Ectodermal cell (in vitro differentiated cells): Measurements from ENCODE around the gene MAPKBP1. TPM values are rescaled to one million over a fixed set of nuclear protein-coding genes. Genes with fewer than 3 reads are reported as not detected.
"Not testable (repeated sequence)": the region's sequence is repeated elsewhere in the genome, so short reads cannot be mapped to it uniquely, and the experiment has no call there.

Source experiments
- H3K27ac ChIP-seq: 2 replicates; pipeline ENCODE4 v1.7.0; 2013; ENCODE audit warnings: mild to moderate bottlenecking, low read depth, low read length; ENCODE audit not compliant: insufficient read depth, poor library complexity, severe bottlenecking
- H3K27me3 ChIP-seq: 2 replicates; pipeline ENCODE4 v1.7.0; 2013; ENCODE audit warnings: mild to moderate bottlenecking, low read length; ENCODE audit not compliant: insufficient read depth, control insufficient read depth, poor library complexity, severe bottlenecking
- H3K36me3 ChIP-seq: one replicate; pipeline ENCODE4 v1.7.0; 2013; ENCODE audit warnings: low read length; ENCODE audit not compliant: control insufficient read depth, insufficient read depth
- H3K4me1 ChIP-seq: one replicate; pipeline ENCODE4 v1.7.0; 2013; ENCODE audit warnings: low read length; ENCODE audit not compliant: control insufficient read depth, insufficient read depth
- H3K4me3 ChIP-seq: 2 replicates; pipeline ENCODE4 v1.7.0; 2013; ENCODE audit warnings: low read depth, low read length, control low read depth; ENCODE audit not compliant: insufficient read depth
- H3K9me3 ChIP-seq: 2 replicates; pipeline ENCODE4 v1.7.0; 2013; ENCODE audit warnings: mild to moderate bottlenecking, low read length, moderate library complexity; ENCODE audit not compliant: control insufficient read depth
- WGBS, 2 experiments: methylation state at CpG; one replicate each; pipeline ENCODE4 v1.1.7; 2013; ENCODE audit warnings: missing lambda C conversion rate in 2 of 2; 5-methylcytosine and 5-hydroxymethylcytosine counted together
- polyA plus RNA-seq, 4 experiments: library from polyadenylated mRNA; stranded (reverse); fragments of 50-300 nt; gene quantifications; one replicate each; pipeline ENCODE4 v1.2.3, GENCODE V29; 2013

Gene MAPKBP1, protein sequence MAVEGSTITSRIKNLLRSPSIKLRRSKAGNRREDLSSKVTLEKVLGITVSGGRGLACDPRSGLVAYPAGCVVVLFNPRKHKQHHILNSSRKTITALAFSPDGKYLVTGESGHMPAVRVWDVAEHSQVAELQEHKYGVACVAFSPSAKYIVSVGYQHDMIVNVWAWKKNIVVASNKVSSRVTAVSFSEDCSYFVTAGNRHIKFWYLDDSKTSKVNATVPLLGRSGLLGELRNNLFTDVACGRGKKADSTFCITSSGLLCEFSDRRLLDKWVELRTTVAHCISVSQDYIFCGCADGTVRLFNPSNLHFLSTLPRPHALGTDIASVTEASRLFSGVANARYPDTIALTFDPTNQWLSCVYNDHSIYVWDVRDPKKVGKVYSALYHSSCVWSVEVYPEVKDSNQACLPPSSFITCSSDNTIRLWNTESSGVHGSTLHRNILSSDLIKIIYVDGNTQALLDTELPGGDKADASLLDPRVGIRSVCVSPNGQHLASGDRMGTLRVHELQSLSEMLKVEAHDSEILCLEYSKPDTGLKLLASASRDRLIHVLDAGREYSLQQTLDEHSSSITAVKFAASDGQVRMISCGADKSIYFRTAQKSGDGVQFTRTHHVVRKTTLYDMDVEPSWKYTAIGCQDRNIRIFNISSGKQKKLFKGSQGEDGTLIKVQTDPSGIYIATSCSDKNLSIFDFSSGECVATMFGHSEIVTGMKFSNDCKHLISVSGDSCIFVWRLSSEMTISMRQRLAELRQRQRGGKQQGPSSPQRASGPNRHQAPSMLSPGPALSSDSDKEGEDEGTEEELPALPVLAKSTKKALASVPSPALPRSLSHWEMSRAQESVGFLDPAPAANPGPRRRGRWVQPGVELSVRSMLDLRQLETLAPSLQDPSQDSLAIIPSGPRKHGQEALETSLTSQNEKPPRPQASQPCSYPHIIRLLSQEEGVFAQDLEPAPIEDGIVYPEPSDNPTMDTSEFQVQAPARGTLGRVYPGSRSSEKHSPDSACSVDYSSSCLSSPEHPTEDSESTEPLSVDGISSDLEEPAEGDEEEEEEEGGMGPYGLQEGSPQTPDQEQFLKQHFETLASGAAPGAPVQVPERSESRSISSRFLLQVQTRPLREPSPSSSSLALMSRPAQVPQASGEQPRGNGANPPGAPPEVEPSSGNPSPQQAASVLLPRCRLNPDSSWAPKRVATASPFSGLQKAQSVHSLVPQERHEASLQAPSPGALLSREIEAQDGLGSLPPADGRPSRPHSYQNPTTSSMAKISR (N-terminal part only)
- 20.8 TPM for polyA plus RNA-seq (2013, experiment 1 of 4)
- polyA plus RNA-seq (2013, experiment 2 of 4) = 20.5 TPM
- polyA plus RNA-seq (2013, experiment 3 of 4) = 17.3 TPM
- 19.3 TPM for polyA plus RNA-seq (2013, experiment 4 of 4)

DNA sequence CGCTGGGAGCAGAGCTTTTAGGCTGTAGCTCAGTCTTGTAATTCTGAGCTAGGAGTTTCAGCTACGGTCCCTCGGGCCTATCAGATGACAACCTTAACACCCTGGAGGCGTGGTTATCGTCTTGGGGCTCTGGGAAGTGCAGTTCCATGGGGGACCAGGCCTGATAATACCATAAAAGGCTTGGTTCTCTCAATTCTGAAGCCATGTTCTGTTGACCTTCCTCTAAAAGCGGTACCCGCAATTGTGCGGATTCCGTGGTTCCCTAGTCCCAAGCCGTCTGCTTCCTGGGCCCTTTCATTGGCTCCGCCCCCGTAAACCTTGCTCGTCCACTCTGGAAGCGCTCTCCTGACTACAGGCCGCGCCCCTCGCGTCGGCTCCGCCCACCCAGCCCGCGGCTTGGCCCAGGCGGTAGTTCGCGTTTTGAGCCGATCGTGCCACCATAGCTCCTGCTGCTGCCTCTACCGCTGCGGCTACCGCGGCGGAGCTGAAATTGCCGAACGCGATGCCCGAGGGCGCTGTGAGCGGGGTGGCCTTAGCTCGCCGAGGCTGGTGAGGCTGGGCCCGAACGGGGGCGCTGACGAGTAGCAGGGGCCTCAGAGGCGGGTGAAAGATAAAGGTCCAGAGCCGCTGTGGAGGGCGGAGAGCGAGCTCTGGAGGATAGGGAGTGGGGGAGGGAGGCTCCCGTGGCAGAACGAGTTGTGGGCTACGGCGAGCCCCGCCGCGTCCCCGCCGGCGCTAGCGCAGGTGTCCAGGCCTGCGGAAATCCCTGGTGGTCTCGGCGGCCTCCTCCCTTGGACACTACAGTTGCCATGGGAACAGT is at the start of gene MAPKBP1:
MAPKBP1 (plus strand) TSS at position 423 of the 820 bp plus-strand sequence. CDS start 792 bp downstream, outside the sequence.
- peak within 1 kb of the TSS; percentile 54 for H3K4me3 ChIP-seq
- no peaks in the 10 kb centered on the region for H3K36me3 ChIP-seq
- H3K9me3 ChIP-seq = no peaks in the 10 kb centered on the region
- H3K4me1 ChIP-seq = peaks cover 31% of the 10 kb centered on the region
- WGBS, 2 experiments = 0 to 1% methylated on average over 62 of the region's 62 CpGs
- H3K27me3 ChIP-seq = no peaks in the 10 kb centered on the region
- peak within 1 kb of the TSS; percentile 89 for H3K27ac ChIP-seq

GRCh38 chr15:41727143-41727542 is 47.1 kb upstream of the MAPKBP1 start:
- Histone ChIP-seq H3K36me3 (peaks cover 3% of the 10 kb centered on the region), H3K27me3 (no peaks in the 10 kb centered on the region), H3K4me3 (no peak overlapping the region), H3K9me3 (no peaks in the 10 kb centered on the region), H3K4me1 (no peaks in the 10 kb centered on the region), H3K27ac (no peak overlapping the region)
- 93% methylated on average over 2 to 3 of the region's 3 CpGs for WGBS, 2 experiments

- H3K27ac ChIP-seq, H3K4me1 ChIP-seq, H3K27me3 ChIP-seq, H3K36me3 ChIP-seq, H3K4me3 ChIP-seq, H3K9me3 ChIP-seq: not testable (repeated sequence)
- 92 to 94% methylated on average over 11 of the region's 11 CpGs for WGBS, 2 experiments
These were observed 46.2 kb upstream of the MAPKBP1 start for GRCh38 chr15:41728061-41728460.

DNA sequence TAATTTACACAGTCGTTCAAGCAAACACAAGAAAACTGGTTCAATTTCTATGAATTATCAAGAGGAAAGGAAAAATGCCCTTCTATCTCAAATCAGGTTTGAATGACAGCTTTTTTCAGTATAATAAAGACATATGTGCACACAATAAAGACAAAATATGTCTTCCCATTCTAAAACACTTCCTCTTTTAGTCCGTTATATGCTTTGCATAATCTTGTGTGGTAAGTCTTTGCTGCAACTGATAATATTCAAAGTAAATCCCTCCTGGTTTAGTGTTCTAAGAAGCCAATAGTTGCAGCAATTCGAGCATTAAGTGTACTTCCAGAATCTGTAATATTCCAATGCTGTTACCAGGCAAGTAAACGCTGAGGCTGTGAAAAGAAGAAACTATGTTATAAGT is 43.7 kb upstream of the MAPKBP1 start:
- Histone ChIP-seq H3K9me3 (no peaks in the 10 kb centered on the region), H3K36me3 (peaks cover 18% of the 10 kb centered on the region), H3K27ac (no peak overlapping the region), H3K4me3 (no peak overlapping the region), H3K27me3 (no peaks in the 10 kb centered on the region), H3K4me1 (no peaks in the 10 kb centered on the region)
- WGBS, 2 experiments = 94 to 95% methylated on average over 3 to 4 of the region's 4 CpGs

DNA sequence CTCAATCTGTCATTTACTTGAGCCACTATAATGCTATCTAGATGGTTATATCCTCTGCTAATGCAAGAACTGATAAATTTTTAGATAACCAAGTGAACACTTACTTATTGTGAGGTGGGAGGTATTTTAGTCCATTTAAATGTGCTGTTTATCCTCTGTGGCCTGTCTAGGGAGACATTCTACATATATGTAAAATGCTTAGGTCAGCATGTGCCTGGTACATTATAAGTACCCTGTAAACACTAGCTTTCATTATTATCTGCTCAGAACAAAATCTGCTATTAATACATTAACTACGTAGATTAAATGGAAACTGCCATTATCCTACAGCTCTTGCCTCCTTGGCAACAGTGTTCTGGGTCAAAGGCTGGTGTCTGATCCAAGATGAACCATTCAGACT is 41.8 kb upstream of the MAPKBP1 start:
- H3K4me1 ChIP-seq = no peaks in the 10 kb centered on the region
- H3K27ac ChIP-seq = no peak overlapping the region
- WGBS, 2 experiments = 95 to 98% methylated on average over 1 of the region's 1 CpG
- peaks cover 32% of the 10 kb centered on the region for H3K36me3 ChIP-seq
- H3K4me3 ChIP-seq = no peak overlapping the region
- no peaks in the 10 kb centered on the region for H3K27me3 ChIP-seq
- no peaks in the 10 kb centered on the region for H3K9me3 ChIP-seq

DNA sequence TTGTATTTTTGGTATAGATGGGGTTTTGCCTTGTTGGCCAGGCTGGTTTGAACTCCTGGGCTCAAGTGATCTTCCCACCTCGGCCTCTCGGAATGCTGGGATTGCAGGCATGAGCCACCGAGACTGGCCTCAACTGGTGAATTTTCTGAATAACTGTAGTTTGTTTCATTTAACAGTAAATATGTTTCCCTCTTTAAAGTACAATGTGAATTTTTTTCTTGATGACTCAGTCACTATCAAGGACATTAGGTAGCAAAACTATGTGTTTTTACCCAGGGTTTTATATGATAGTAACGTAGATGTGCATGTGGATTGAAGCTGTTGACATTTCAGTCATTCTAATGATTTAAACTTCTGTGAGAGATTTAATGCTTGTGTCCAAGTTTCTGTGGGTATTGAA is 40.2 kb upstream of the MAPKBP1 start:
- Histone ChIP-seq H3K36me3 (peaks cover 32% of the 10 kb centered on the region), H3K27me3 (no peaks in the 10 kb centered on the region), H3K27ac (no peak overlapping the region), H3K4me1 (no peaks in the 10 kb centered on the region), H3K9me3 (no peaks in the 10 kb centered on the region), H3K4me3 (no peak overlapping the region)
- 93 to 94% methylated on average over 4 of the region's 4 CpGs for WGBS, 2 experiments

DNA sequence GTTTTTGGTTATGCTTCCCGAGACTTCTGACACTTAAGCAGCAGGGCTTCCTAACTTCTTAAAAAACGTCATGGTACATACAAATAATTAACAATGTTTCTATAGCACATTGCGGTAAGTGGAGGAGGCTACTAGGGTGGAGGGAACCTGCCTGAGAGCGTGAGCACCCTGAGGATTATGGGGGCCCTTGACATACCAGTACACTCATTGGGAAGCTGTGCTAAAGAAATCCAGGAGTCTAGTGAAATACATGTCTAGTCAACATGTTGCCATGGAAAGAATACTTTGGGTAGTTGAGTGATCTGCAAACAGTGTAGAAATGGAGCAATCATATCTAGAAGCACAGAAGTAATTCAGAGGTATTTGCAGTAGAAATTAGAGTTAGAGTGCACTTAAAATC is 39.2 kb upstream of the MAPKBP1 start:
- no peaks in the 10 kb centered on the region for H3K4me1 ChIP-seq
- no peak overlapping the region for H3K27ac ChIP-seq
- H3K9me3 ChIP-seq = no peaks in the 10 kb centered on the region
- no peak overlapping the region for H3K4me3 ChIP-seq
- peaks cover 34% of the 10 kb centered on the region for H3K36me3 ChIP-seq
- H3K27me3 ChIP-seq = no peaks in the 10 kb centered on the region
- 88 to 98% methylated on average over 4 of the region's 4 CpGs for WGBS, 2 experiments

- WGBS, 2 experiments = 91 to 97% methylated on average over 10 of the region's 10 CpGs
These were observed 38.8 kb upstream of the MAPKBP1 start for GRCh38 chr15:41735492-41735891.

DNA sequence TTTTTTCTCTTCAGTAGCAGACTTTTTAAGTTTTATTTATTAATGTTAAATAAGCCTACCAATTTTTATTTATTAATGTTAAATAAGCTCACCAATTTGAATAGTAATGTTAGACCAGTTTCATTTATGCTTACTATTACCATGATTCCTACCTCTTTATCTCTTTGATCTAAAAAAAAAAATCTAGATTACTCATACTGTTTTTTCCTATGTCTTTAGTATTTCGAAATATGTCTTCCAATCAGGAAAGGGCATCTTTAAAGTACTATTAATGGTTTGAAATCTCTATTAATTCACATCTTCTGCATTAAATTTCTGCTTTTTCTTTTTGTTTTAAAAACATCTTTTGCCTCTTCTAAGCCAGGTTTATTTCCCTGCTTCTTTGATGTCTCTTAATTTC is 27.5 kb upstream of the MAPKBP1 start:
- no peak overlapping the region for H3K4me3 ChIP-seq
- H3K9me3 ChIP-seq = no peaks in the 10 kb centered on the region
- no peaks in the 10 kb centered on the region for H3K27me3 ChIP-seq
- WGBS, 2 experiments = no CpG with 5 or more reads among the region's 1 CpG
- H3K27ac ChIP-seq = no peak overlapping the region
- peaks cover 25% of the 10 kb centered on the region for H3K36me3 ChIP-seq
- no peaks in the 10 kb centered on the region for H3K4me1 ChIP-seq

More at GRCh38 chr15:41735492-41735891, 38.8 kb upstream of the MAPKBP1 start:
- H3K9me3 ChIP-seq, H3K27ac ChIP-seq, H3K4me1 ChIP-seq, H3K4me3 ChIP-seq, H3K27me3 ChIP-seq: not testable (repeated sequence)
- H3K36me3 ChIP-seq = peaks cover 34% of the 10 kb centered on the region
